Left lung (tissue), 10 donors: ENCODE measurements around the gene PHLDB3. TPM values are rescaled to one million over a fixed set of nuclear protein-coding genes. Genes with fewer than 3 reads are reported as not detected.
"Not testable (repeated sequence)": the region's sequence is repeated elsewhere in the genome, so short reads cannot be mapped to it uniquely, and the experiment has no call there.

ENCODE experiments used
- ATAC-seq: fragments of 200-7000 bp; cut with Tn5 transposase; one replicate; pipeline ENCODE4 v1.9.1; 2020; ENCODE audit warnings: moderate library complexity
- DNase-seq, 4 donors: peaks; one replicate each; pipeline ENCODE4 v3.0.0-alpha.2; 2013 to 2020
- H3K27ac ChIP-seq, 2 donors: fragments of 200-600 bp; sonication (generic) in 1 of 2; one replicate each; pipeline versions ENCODE4 v1.5.0 to v1.8.0; 2020 to 2021
- H3K27me3 ChIP-seq, 2 donors: fragments of 200-600 bp; sonication (generic) in 1 of 2; one replicate each; pipeline versions ENCODE4 v1.5.0 to v1.8.0; 2020 to 2021
- H3K36me3 ChIP-seq, 2 donors: fragments of 200-600 bp; sonication (generic) in 1 of 2; one replicate each; pipeline versions ENCODE4 v1.5.0 to v1.8.0; 2020 to 2021
- H3K4me1 ChIP-seq, 2 donors: fragments of 200-600 bp; one replicate each; pipeline ENCODE4 v1.8.0; 2021
- H3K4me3 ChIP-seq, 2 donors: fragments of 200-600 bp; sonication (generic) in 1 of 2; one replicate each; pipeline versions ENCODE4 v1.5.0 to v1.8.0; 2020 to 2021; ENCODE audit warnings: mild to moderate bottlenecking in 1 of 2
- H3K9me3 ChIP-seq, 2 donors: fragments of 200-600 bp; sonication (generic) in 1 of 2; one replicate each; pipeline versions ENCODE4 v1.5.0 to v1.8.0; 2020 to 2021
- CTCF ChIP-seq, 2 donors: fragments of 200-600 bp; sonication (generic) in 1 of 2; IDR thresholded peaks; one replicate each; pipeline versions ENCODE4 v1.5.0 to v1.8.0; 2021; ENCODE audit warnings: antibody characterized with exemption in 2 of 2
- intact Hi-C, 2 donors: fragments of 100-400 bp; cut with DNase I; formaldehyde crosslinking; loops; one replicate each; pipeline versions ENCODE4 v1.11.2 to v1.14.2; 2022
- polyA plus RNA-seq, 6 donors: library from polyadenylated mRNA; unstranded; fragments of 120-200 nt; gene quantifications; one replicate each; pipeline ENCODE4 v1.2.1, GENCODE V29; 2013; ENCODE audit not compliant: insufficient read length in 6 of 6
- total RNA-seq, 2 donors: library from RNA; stranded (reverse); fragmentation: NEBNext Ultra II Directional; extraction: Animal tissue kit (Norgen Biotek cat#: 25700); gene quantifications; one replicate each; pipeline ENCODE4 v1.2.1, GENCODE V29; 2021
- donor health status: DM: no; HTN: yes; CAD: no.
- donor health status: DM: no; HTN: no; CAD: no.

Gene PHLDB3
- total and polyA plus RNA-seq, 8 donors = 4.5 to 13.3 (median 9.8) TPM

GRCh38 chr19:43518051-43518450, 13.5 kb upstream of the PHLDB3 start:
- Histone ChIP-seq H3K9me3 (no peaks in the 10 kb centered on the region), H3K36me3 (peaks cover 0 to 12% of the 10 kb centered on the region in 2 donors), H3K27me3 (no peaks in the 10 kb centered on the region), H3K4me3 (no peak overlapping the region), H3K4me1 (peaks cover 0 to 11% of the 10 kb centered on the region in 2 donors), H3K27ac (no peak overlapping the region)
- intact Hi-C loops = loop anchor here in 1 of 2 donors (5.0 kb wide), 1 partner anchor 71 kb away; no protein-coding TSS in a partner anchor
- ATAC-seq (no peak), DNase-seq (no peak)
- TF ChIP-seq CTCF (IDR thresholded peaks at IDR 0.05) = no peak

GRCh38 chr19:43512399-43512798, 7.9 kb upstream of the PHLDB3 start:
- peak in 1 of 4 donors; percentile 33 for DNase-seq
- H3K9me3 ChIP-seq, H3K4me3 ChIP-seq, H3K27ac ChIP-seq, intact Hi-C loops, H3K4me1 ChIP-seq, H3K27me3 ChIP-seq: not testable (repeated sequence)
- peak; percentile 82 for ATAC-seq
- peaks cover 0 to 51% of the 10 kb centered on the region in 2 donors for H3K36me3 ChIP-seq

- intact Hi-C loops = no loop called here
- TF ChIP-seq CTCF (IDR thresholded peaks at IDR 0.05) = no peak
- ATAC-seq = no peak
- Histone ChIP-seq H3K27me3 (no peaks in the 10 kb centered on the region), H3K36me3 (peaks cover 0 to 48% of the 10 kb centered on the region in 2 donors), H3K9me3 (no peaks in the 10 kb centered on the region), H3K27ac (no peak overlapping the region), H3K4me3 (no peak overlapping the region), H3K4me1 (peaks cover 3 to 9% of the 10 kb centered on the region in 2 donors)
- no peak for DNase-seq
These were observed 6.8 kb upstream of the PHLDB3 start for GRCh38 chr19:43511324-43511723.

- H3K4me1 ChIP-seq = peaks cover 3 to 9% of the 10 kb centered on the region in 2 donors
- H3K9me3 ChIP-seq = no peaks in the 10 kb centered on the region
- H3K36me3 ChIP-seq = peaks cover 0 to 54% of the 10 kb centered on the region in 2 donors
- H3K27me3 ChIP-seq = no peaks in the 10 kb centered on the region
- H3K4me3 ChIP-seq = no peak overlapping the region
- H3K27ac ChIP-seq = no peak overlapping the region
- ATAC-seq (no peak), DNase-seq (no peak)
- no peak for TF ChIP-seq CTCF (IDR thresholded peaks at IDR 0.05)
- intact Hi-C loops = no loop called here
These were observed 6.2 kb upstream of the PHLDB3 start for GRCh38 chr19:43510713-43511112.

- intact Hi-C loops = no loop called here
- no peak overlapping the region for H3K4me3 ChIP-seq
- H3K4me1 ChIP-seq = peaks cover 4 to 30% of the 10 kb centered on the region in 2 donors
- no peak for DNase-seq
- TF ChIP-seq CTCF (IDR thresholded peaks at IDR 0.05) = no peak
- ATAC-seq = no peak
- no peaks in the 10 kb centered on the region for H3K27me3 ChIP-seq
- no peak overlapping the region for H3K27ac ChIP-seq
- H3K9me3 ChIP-seq = no peaks in the 10 kb centered on the region
- peaks cover 0 to 50% of the 10 kb centered on the region in 2 donors for H3K36me3 ChIP-seq
These were observed 3.3 kb upstream of the PHLDB3 start for GRCh38 chr19:43507880-43508279.

GRCh38 chr19:43506629-43507028, 2.1 kb upstream of the PHLDB3 start:
- peaks cover 2 to 29% of the 10 kb centered on the region in 2 donors for H3K4me1 ChIP-seq
- H3K4me3 ChIP-seq = no peak overlapping the region
- no peaks in the 10 kb centered on the region for H3K27me3 ChIP-seq
- peaks cover 0 to 54% of the 10 kb centered on the region in 2 donors for H3K36me3 ChIP-seq
- intact Hi-C loops = no loop called here
- ATAC-seq (no peak), DNase-seq (no peak)
- H3K27ac ChIP-seq = no peak overlapping the region
- TF ChIP-seq CTCF (IDR thresholded peaks at IDR 0.05) = no peak
- no peaks in the 10 kb centered on the region for H3K9me3 ChIP-seq
